HepG2 (cell line): ENCODE results near the gene CDK3. TPM values are rescaled to one million over a fixed set of nuclear protein-coding genes. Genes with fewer than 3 reads are reported as not detected.
A peak's percentile ranks its signal among the peaks of the same experiment; 100 is the strongest.

Experiments used
- ELF4 ChIP-seq: sonication (generic); formaldehyde crosslinking; IDR thresholded peaks from 2 replicates; pipeline ENCODE4 v1.5.0; 2020; ENCODE audit warnings: missing genetic modification reagents, mild to moderate bottlenecking, moderate library complexity, borderline replicate concordance
- HIVEP1 ChIP-seq: sonication (generic); formaldehyde crosslinking; IDR thresholded peaks from 2 replicates; pipeline ENCODE4 v1.4.0; 2020; ENCODE audit warnings: mild to moderate bottlenecking, missing genetic modification reagents
- HOXD1 ChIP-seq: sonication (generic); formaldehyde crosslinking; IDR thresholded peaks from 2 replicates; pipeline ENCODE4 v1.5.0; 2020; ENCODE audit warnings: missing genetic modification reagents
- KDM2A ChIP-seq: sonication (generic); formaldehyde crosslinking; IDR thresholded peaks from 2 replicates; pipeline ENCODE4 v1.4.0; 2020; ENCODE audit warnings: low read depth, missing genetic modification reagents, borderline replicate concordance
- TSC22D2 ChIP-seq: sonication (generic); formaldehyde crosslinking; IDR thresholded peaks from 2 replicates; pipeline ENCODE4 v1.5.1; 2020; ENCODE audit warnings: missing genetic modification reagents, mild to moderate bottlenecking, borderline replicate concordance
- ZNF33B ChIP-seq: sonication (generic); formaldehyde crosslinking; IDR thresholded peaks from 2 replicates; pipeline ENCODE4 v1.5.1; 2020; ENCODE audit warnings: mild to moderate bottlenecking, missing genetic modification reagents
- ZNF629 ChIP-seq: sonication (generic); formaldehyde crosslinking; conservative IDR thresholded peaks from 2 replicates; pipeline ENCODE4 v1.5.0; 2020; ENCODE audit warnings: missing genetic modification reagents
- polyA plus RNA-seq, 8 experiments: library from polyadenylated mRNA; depleted of rRNA in 3 of 8; stranded (reverse) in 7 of 8; unstranded in 1 of 8; fragments of >200 nt; fragmentation: Illumina TruSeq in 4 of 8; extraction: Trizol in 4 of 8; gene quantifications; 2 replicates each; pipeline versions ENCODE4 v1.2.1 to v1.2.3, GENCODE V29; 2011 to 2016; ENCODE audit warnings: low read depth in 4 of 8, missing spikeins in 1 of 8, mixed read lengths in 1 of 8; ENCODE audit not compliant: insufficient read depth in 1 of 8
- total RNA-seq, 5 experiments: library from RNA; depleted of rRNA; stranded (reverse); fragments of >200 nt; fragmentation: Illumina TruSeq; extraction: Trizol; gene quantifications; 2 replicates each; pipeline ENCODE4 v1.2.3, GENCODE V29; 2016; ENCODE audit warnings: low read depth in 1 of 5
- TF ChIP-seq, protein P1 (sequence below), 2 experiments: sonication (generic) in 1 of 2; formaldehyde crosslinking in 1 of 2; IDR thresholded peaks; 2 replicates each; pipeline versions ENCODE4 v1.5.1 to v1.6.1; 2011 to 2020; ENCODE audit warnings: borderline replicate concordance in 1 of 2, low read depth in 1 of 2, low read length in 1 of 2, mild to moderate bottlenecking in 1 of 2, missing genetic modification reagents in 1 of 2, moderate library complexity in 1 of 2
- TF ChIP-seq, protein P2 (sequence below): sonication (generic); formaldehyde crosslinking; IDR thresholded peaks from 2 replicates; pipeline ENCODE4 v1.4.0; 2020; ENCODE audit warnings: missing genetic modification reagents, borderline replicate concordance
- TF ChIP-seq, protein P3 (sequence below): sonication (generic); formaldehyde crosslinking; IDR thresholded peaks from 2 replicates; pipeline ENCODE4 v1.8.1; 2022; ENCODE audit warnings: mild to moderate bottlenecking, missing genetic modification reagents
- TF ChIP-seq, protein P4 (sequence below): sonication (generic); formaldehyde crosslinking; IDR thresholded peaks from 2 replicates; pipeline ENCODE4 v1.5.0; 2020; ENCODE audit warnings: mild to moderate bottlenecking, missing genetic modification reagents, borderline replicate concordance
- TF ChIP-seq, protein P5 (sequence below): sonication (generic); formaldehyde crosslinking; IDR thresholded peaks from 2 replicates; pipeline ENCODE4 v1.5.0; 2020; ENCODE audit warnings: mild to moderate bottlenecking, missing genetic modification reagents

The CDK3 gene
- total and polyA plus RNA-seq, 2 of the 13 experiments (the other 11 are each of a cell fraction or from before 2014, with no cell fraction given) = 5.8 to 11.4 TPM

DNA sequence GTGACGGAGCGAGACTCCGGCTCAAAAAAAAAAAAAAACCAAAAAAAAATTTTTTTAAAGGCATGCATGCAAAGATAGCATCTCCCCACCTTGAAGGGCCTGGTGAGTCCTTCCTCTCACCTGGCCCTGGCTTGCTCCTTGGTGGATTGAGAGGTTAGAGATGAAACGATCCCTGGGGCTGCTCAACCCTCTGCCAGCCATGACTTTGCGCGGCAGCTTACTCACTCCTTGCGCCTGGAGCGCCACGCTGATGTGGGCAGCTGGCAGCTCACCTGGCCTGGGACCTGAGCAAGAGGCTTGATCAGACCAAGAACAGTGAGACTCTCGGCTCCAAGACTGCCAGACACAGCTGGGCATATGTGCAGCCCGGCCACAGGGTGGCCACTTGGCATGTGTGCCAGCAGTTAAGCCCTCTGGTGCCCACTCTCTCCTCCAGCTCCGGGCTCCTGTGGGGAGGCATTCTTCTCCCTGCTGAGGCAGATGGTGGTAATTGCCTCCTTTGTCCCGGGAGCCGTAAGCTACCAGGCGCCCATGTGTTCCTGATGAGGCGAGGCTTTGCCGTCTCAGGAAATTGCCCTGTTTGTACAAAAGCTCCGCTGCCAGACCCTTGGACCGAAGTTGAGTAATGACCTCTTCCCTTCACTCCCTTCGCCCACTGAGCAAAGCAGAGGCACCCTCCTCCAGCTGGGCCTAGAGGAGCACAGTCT is 31.6 kb downstream of the CDK3 start (continued):
- TF ChIP-seq, protein P1, sequence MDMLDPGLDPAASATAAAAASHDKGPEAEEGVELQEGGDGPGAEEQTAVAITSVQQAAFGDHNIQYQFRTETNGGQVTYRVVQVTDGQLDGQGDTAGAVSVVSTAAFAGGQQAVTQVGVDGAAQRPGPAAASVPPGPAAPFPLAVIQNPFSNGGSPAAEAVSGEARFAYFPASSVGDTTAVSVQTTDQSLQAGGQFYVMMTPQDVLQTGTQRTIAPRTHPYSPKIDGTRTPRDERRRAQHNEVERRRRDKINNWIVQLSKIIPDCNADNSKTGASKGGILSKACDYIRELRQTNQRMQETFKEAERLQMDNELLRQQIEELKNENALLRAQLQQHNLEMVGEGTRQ (IDR thresholded peaks at IDR 0.05; ENCODE audit: low read depth, low read length) = no peak
- TF ChIP-seq, protein P1 (CRISPR knock-in tag; IDR thresholded peaks at IDR 0.05; ENCODE audit: borderline replicate concordance) = no peak
- TF ChIP-seq, protein P2, sequence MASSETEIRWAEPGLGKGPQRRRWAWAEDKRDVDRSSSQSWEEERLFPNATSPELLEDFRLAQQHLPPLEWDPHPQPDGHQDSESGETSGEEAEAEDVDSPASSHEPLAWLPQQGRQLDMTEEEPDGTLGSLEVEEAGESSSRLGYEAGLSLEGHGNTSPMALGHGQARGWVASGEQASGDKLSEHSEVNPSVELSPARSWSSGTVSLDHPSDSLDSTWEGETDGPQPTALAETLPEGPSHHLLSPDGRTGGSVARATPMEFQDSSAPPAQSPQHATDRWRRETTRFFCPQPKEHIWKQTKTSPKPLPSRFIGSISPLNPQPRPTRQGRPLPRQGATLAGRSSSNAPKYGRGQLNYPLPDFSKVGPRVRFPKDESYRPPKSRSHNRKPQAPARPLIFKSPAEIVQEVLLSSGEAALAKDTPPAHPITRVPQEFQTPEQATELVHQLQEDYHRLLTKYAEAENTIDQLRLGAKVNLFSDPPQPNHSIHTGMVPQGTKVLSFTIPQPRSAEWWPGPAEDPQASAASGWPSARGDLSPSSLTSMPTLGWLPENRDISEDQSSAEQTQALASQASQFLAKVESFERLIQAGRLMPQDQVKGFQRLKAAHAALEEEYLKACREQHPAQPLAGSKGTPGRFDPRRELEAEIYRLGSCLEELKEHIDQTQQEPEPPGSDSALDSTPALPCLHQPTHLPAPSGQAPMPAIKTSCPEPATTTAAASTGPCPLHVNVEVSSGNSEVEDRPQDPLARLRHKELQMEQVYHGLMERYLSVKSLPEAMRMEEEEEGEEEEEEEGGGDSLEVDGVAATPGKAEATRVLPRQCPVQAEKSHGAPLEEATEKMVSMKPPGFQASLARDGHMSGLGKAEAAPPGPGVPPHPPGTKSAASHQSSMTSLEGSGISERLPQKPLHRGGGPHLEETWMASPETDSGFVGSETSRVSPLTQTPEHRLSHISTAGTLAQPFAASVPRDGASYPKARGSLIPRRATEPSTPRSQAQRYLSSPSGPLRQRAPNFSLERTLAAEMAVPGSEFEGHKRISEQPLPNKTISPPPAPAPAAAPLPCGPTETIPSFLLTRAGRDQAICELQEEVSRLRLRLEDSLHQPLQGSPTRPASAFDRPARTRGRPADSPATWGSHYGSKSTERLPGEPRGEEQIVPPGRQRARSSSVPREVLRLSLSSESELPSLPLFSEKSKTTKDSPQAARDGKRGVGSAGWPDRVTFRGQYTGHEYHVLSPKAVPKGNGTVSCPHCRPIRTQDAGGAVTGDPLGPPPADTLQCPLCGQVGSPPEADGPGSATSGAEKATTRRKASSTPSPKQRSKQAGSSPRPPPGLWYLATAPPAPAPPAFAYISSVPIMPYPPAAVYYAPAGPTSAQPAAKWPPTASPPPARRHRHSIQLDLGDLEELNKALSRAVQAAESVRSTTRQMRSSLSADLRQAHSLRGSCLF = no peak
- TF ChIP-seq, protein P3, sequence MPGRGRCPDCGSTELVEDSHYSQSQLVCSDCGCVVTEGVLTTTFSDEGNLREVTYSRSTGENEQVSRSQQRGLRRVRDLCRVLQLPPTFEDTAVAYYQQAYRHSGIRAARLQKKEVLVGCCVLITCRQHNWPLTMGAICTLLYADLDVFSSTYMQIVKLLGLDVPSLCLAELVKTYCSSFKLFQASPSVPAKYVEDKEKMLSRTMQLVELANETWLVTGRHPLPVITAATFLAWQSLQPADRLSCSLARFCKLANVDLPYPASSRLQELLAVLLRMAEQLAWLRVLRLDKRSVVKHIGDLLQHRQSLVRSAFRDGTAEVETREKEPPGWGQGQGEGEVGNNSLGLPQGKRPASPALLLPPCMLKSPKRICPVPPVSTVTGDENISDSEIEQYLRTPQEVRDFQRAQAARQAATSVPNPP (CRISPR knock-in tag) = no peak
- TF ChIP-seq ZNF33B (CRISPR knock-in tag) = 0 out of 2 replicates have a peak, but pooled peaks have one; percentile 56
- no peak for TF ChIP-seq HIVEP1 (CRISPR knock-in tag)
- TF ChIP-seq TSC22D2 (CRISPR knock-in tag) = peak; percentile 92; the same call in 1 of the 2 replicates
- no peak for TF ChIP-seq ELF4 (CRISPR knock-in tag)
- TF ChIP-seq, protein P4, sequence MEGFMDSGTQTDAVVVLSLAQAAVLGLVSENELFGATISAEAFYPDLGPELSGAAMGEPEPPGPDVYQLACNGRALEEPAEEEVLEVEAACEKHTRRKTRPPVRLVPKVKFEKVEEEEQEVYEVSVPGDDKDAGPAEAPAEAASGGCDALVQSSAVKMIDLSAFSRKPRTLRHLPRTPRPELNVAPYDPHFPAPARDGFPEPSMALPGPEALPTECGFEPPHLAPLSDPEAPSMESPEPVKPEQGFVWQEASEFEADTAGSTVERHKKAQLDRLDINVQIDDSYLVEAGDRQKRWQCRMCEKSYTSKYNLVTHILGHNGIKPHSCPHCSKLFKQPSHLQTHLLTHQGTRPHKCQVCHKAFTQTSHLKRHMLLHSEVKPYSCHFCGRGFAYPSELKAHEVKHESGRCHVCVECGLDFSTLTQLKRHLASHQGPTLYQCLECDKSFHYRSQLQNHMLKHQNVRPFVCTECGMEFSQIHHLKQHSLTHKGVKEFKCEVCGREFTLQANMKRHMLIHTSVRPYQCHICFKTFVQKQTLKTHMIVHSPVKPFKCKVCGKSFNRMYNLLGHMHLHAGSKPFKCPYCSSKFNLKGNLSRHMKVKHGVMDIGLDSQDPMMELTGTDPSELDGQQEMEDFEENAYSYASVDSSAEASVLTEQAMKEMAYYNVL (CRISPR knock-in tag) = peak; percentile 53; the same call in 1 of the 2 replicates
- TF ChIP-seq, protein P5, sequence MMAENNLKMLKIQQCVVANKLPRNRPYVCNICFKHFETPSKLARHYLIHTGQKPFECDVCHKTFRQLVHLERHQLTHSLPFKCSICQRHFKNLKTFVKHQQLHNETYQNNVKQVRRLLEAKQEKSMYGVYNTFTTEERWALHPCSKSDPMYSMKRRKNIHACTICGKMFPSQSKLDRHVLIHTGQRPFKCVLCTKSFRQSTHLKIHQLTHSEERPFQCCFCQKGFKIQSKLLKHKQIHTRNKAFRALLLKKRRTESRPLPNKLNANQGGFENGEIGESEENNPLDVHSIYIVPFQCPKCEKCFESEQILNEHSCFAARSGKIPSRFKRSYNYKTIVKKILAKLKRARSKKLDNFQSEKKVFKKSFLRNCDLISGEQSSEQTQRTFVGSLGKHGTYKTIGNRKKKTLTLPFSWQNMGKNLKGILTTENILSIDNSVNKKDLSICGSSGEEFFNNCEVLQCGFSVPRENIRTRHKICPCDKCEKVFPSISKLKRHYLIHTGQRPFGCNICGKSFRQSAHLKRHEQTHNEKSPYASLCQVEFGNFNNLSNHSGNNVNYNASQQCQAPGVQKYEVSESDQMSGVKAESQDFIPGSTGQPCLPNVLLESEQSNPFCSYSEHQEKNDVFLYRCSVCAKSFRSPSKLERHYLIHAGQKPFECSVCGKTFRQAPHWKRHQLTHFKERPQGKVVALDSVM (CRISPR knock-in tag) = no peak
- TF ChIP-seq HOXD1 = peak; percentile 30
- peak; percentile 57; the same call in 1 of the 2 replicates for TF ChIP-seq KDM2A (CRISPR knock-in tag)
- TF ChIP-seq ZNF629 (CRISPR knock-in tag) = no peak
